Panc1 (cell line): ENCODE results near the gene SLC22A7.

Experiments
- CTCF ChIP-seq: fragments of 450-650 bp; IDR thresholded peaks from 2 replicates; pipeline ENCODE4 v1.5.1; 2017; ENCODE audit warnings: mild to moderate bottlenecking
- POLR2AphosphoS5 ChIP-seq: IDR thresholded peaks from 2 replicates; pipeline ENCODE4 v1.6.1; 2012; ENCODE audit warnings: mild to moderate bottlenecking, low read depth, low read length, moderate library complexity
- SIN3A ChIP-seq: IDR thresholded peaks from 2 replicates; pipeline ENCODE4 v1.6.1; 2012; ENCODE audit warnings: low read depth, mild to moderate bottlenecking, low read length, moderate library complexity, borderline replicate concordance; ENCODE audit not compliant: insufficient read depth

- no peak for TF ChIP-seq CTCF
- TF ChIP-seq POLR2AphosphoS5 = no peak
- no peak for TF ChIP-seq SIN3A
These were observed at the start of gene SLC22A7 for GRCh38 chr6:43297644-43298564.
